Measurements from ENCODE around the gene CNTNAP3.
"Not testable (repeated sequence)": the region's sequence is repeated elsewhere in the genome, so short reads cannot be mapped to it uniquely, and the experiment has no call there.

CNTNAP3 gene

GRCh38 chr9:39287980-39288379 is at the start of gene CNTNAP3:
TSS of gene CNTNAP3 (minus strand) at chr9:39288167. CDS start at chr9:39288064, 103 bp downstream.
- not testable (repeated sequence) for H3K27me3 ChIP-seq (ENCODE audit: control insufficient read depth in 1 of 2, insufficient read depth in 2 of 2, low read length in 2 of 2); H3K4me3 ChIP-seq (ENCODE audit: low read depth in 1 of 2, low read length in 2 of 2); H3K36me3 ChIP-seq (ENCODE audit: control insufficient read depth in 1 of 2, insufficient read depth in 2 of 2, low read length in 2 of 2); H3K4me1 ChIP-seq (ENCODE audit: control insufficient read depth in 1 of 2, insufficient read depth in 2 of 2, low read length in 2 of 2); H3K9ac ChIP-seq (ENCODE audit: low read depth in 1 of 2, low read length in 2 of 2); H3K27ac ChIP-seq (ENCODE audit: low read depth, low read length); H3K9me3 ChIP-seq (ENCODE audit: control insufficient read depth in 1 of 2, low read length in 2 of 2)

- not testable (repeated sequence) for H3K4me1 ChIP-seq (ENCODE audit: control insufficient read depth in 1 of 2, insufficient read depth in 2 of 2, low read length in 2 of 2); H3K27ac ChIP-seq (ENCODE audit: low read depth, low read length); H3K27me3 ChIP-seq (ENCODE audit: control insufficient read depth in 1 of 2, insufficient read depth in 2 of 2, low read length in 2 of 2); H3K4me3 ChIP-seq (ENCODE audit: low read depth in 1 of 2, low read length in 2 of 2); H3K36me3 ChIP-seq (ENCODE audit: control insufficient read depth in 1 of 2, insufficient read depth in 2 of 2, low read length in 2 of 2); H3K9me3 ChIP-seq (ENCODE audit: control insufficient read depth in 1 of 2, low read length in 2 of 2); H3K9ac ChIP-seq (ENCODE audit: low read depth in 1 of 2, low read length in 2 of 2)
Measured at GRCh38 chr9:39279995-39280394, 8.0 kb downstream of the CNTNAP3 start.

- not testable (repeated sequence) for H3K27me3 ChIP-seq (ENCODE audit: control insufficient read depth in 1 of 2, insufficient read depth in 2 of 2, low read length in 2 of 2); H3K4me3 ChIP-seq (ENCODE audit: low read depth in 1 of 2, low read length in 2 of 2); H3K9me3 ChIP-seq (ENCODE audit: control insufficient read depth in 1 of 2, low read length in 2 of 2); H3K36me3 ChIP-seq (ENCODE audit: control insufficient read depth in 1 of 2, insufficient read depth in 2 of 2, low read length in 2 of 2); H3K4me1 ChIP-seq (ENCODE audit: control insufficient read depth in 1 of 2, insufficient read depth in 2 of 2, low read length in 2 of 2); H3K9ac ChIP-seq (ENCODE audit: low read depth in 1 of 2, low read length in 2 of 2); H3K27ac ChIP-seq (ENCODE audit: low read depth, low read length)
Measured at GRCh38 chr9:39242513-39242912, 45.5 kb downstream of the CNTNAP3 start.

GRCh38 chr9:39232130-39232991 is 55.6 kb downstream of the CNTNAP3 start:
- H3K4me1 ChIP-seq (ENCODE audit: control insufficient read depth in 1 of 2, insufficient read depth in 2 of 2, low read length in 2 of 2); H3K36me3 ChIP-seq (ENCODE audit: control insufficient read depth in 1 of 2, insufficient read depth in 2 of 2, low read length in 2 of 2); H3K9ac ChIP-seq (ENCODE audit: low read depth in 1 of 2, low read length in 2 of 2); H3K27me3 ChIP-seq (ENCODE audit: control insufficient read depth in 1 of 2, insufficient read depth in 2 of 2, low read length in 2 of 2); H3K9me3 ChIP-seq (ENCODE audit: control insufficient read depth in 1 of 2, low read length in 2 of 2); H3K27ac ChIP-seq (ENCODE audit: low read depth, low read length); H3K4me3 ChIP-seq (ENCODE audit: low read depth in 1 of 2, low read length in 2 of 2): not testable (repeated sequence)

GRCh38 chr9:39215976-39216375 is 72.0 kb downstream of the CNTNAP3 start:
- not testable (repeated sequence) for H3K4me3 ChIP-seq (ENCODE audit: low read depth in 1 of 2, low read length in 2 of 2); H3K9me3 ChIP-seq (ENCODE audit: control insufficient read depth in 1 of 2, low read length in 2 of 2); H3K27ac ChIP-seq (ENCODE audit: low read depth, low read length); H3K27me3 ChIP-seq (ENCODE audit: control insufficient read depth in 1 of 2, insufficient read depth in 2 of 2, low read length in 2 of 2); H3K36me3 ChIP-seq (ENCODE audit: control insufficient read depth in 1 of 2, insufficient read depth in 2 of 2, low read length in 2 of 2); H3K9ac ChIP-seq (ENCODE audit: low read depth in 1 of 2, low read length in 2 of 2); H3K4me1 ChIP-seq (ENCODE audit: control insufficient read depth in 1 of 2, insufficient read depth in 2 of 2, low read length in 2 of 2)

GRCh38 chr9:39209773-39210172 is 78.2 kb downstream of the CNTNAP3 start:
- H3K9me3 ChIP-seq (ENCODE audit: control insufficient read depth in 1 of 2, low read length in 2 of 2); H3K27me3 ChIP-seq (ENCODE audit: control insufficient read depth in 1 of 2, insufficient read depth in 2 of 2, low read length in 2 of 2); H3K27ac ChIP-seq (ENCODE audit: low read depth, low read length); H3K4me3 ChIP-seq (ENCODE audit: low read depth in 1 of 2, low read length in 2 of 2); H3K9ac ChIP-seq (ENCODE audit: low read depth in 1 of 2, low read length in 2 of 2); H3K4me1 ChIP-seq (ENCODE audit: control insufficient read depth in 1 of 2, insufficient read depth in 2 of 2, low read length in 2 of 2); H3K36me3 ChIP-seq (ENCODE audit: control insufficient read depth in 1 of 2, insufficient read depth in 2 of 2, low read length in 2 of 2): not testable (repeated sequence)

GRCh38 chr9:39206643-39207042 is 81.3 kb downstream of the CNTNAP3 start:
- H3K36me3 ChIP-seq (ENCODE audit: control insufficient read depth in 1 of 2, insufficient read depth in 2 of 2, low read length in 2 of 2); H3K4me1 ChIP-seq (ENCODE audit: control insufficient read depth in 1 of 2, insufficient read depth in 2 of 2, low read length in 2 of 2); H3K4me3 ChIP-seq (ENCODE audit: low read depth in 1 of 2, low read length in 2 of 2); H3K9ac ChIP-seq (ENCODE audit: low read depth in 1 of 2, low read length in 2 of 2); H3K9me3 ChIP-seq (ENCODE audit: control insufficient read depth in 1 of 2, low read length in 2 of 2); H3K27ac ChIP-seq (ENCODE audit: low read depth, low read length); H3K27me3 ChIP-seq (ENCODE audit: control insufficient read depth in 1 of 2, insufficient read depth in 2 of 2, low read length in 2 of 2): not testable (repeated sequence)

- H3K27ac ChIP-seq (ENCODE audit: low read depth, low read length); H3K4me3 ChIP-seq (ENCODE audit: low read depth in 1 of 2, low read length in 2 of 2); H3K4me1 ChIP-seq (ENCODE audit: control insufficient read depth in 1 of 2, insufficient read depth in 2 of 2, low read length in 2 of 2); H3K36me3 ChIP-seq (ENCODE audit: control insufficient read depth in 1 of 2, insufficient read depth in 2 of 2, low read length in 2 of 2); H3K27me3 ChIP-seq (ENCODE audit: control insufficient read depth in 1 of 2, insufficient read depth in 2 of 2, low read length in 2 of 2); H3K9me3 ChIP-seq (ENCODE audit: control insufficient read depth in 1 of 2, low read length in 2 of 2); H3K9ac ChIP-seq (ENCODE audit: low read depth in 1 of 2, low read length in 2 of 2): not testable (repeated sequence)
Measured at GRCh38 chr9:39205842-39206241, 82.1 kb downstream of the CNTNAP3 start.

- H3K36me3 ChIP-seq (ENCODE audit: control insufficient read depth in 1 of 2, insufficient read depth in 2 of 2, low read length in 2 of 2); H3K27me3 ChIP-seq (ENCODE audit: control insufficient read depth in 1 of 2, insufficient read depth in 2 of 2, low read length in 2 of 2); H3K9me3 ChIP-seq (ENCODE audit: control insufficient read depth in 1 of 2, low read length in 2 of 2); H3K27ac ChIP-seq (ENCODE audit: low read depth, low read length); H3K4me1 ChIP-seq (ENCODE audit: control insufficient read depth in 1 of 2, insufficient read depth in 2 of 2, low read length in 2 of 2); H3K4me3 ChIP-seq (ENCODE audit: low read depth in 1 of 2, low read length in 2 of 2); H3K9ac ChIP-seq (ENCODE audit: low read depth in 1 of 2, low read length in 2 of 2): not testable (repeated sequence)
Measured at GRCh38 chr9:39200412-39200811, 87.6 kb downstream of the CNTNAP3 start.

- H3K4me3 ChIP-seq (ENCODE audit: low read depth in 1 of 2, low read length in 2 of 2); H3K9ac ChIP-seq (ENCODE audit: low read depth in 1 of 2, low read length in 2 of 2); H3K27me3 ChIP-seq (ENCODE audit: control insufficient read depth in 1 of 2, insufficient read depth in 2 of 2, low read length in 2 of 2); H3K36me3 ChIP-seq (ENCODE audit: control insufficient read depth in 1 of 2, insufficient read depth in 2 of 2, low read length in 2 of 2); H3K27ac ChIP-seq (ENCODE audit: low read depth, low read length); H3K4me1 ChIP-seq (ENCODE audit: control insufficient read depth in 1 of 2, insufficient read depth in 2 of 2, low read length in 2 of 2); H3K9me3 ChIP-seq (ENCODE audit: control insufficient read depth in 1 of 2, low read length in 2 of 2): not testable (repeated sequence)
Measured at GRCh38 chr9:39198000-39198709, 89.8 kb downstream of the CNTNAP3 start.

Measured in duodenal mucosa (tissue), 2 donors.